Measurements from ENCODE around the gene ATP8A2. TPM values are rescaled to one million over a fixed set of nuclear protein-coding genes. Genes with fewer than 3 reads are reported as not detected.

ATP8A2 gene
- total RNA-seq, 4 donors from 2014 or later, result 0.20 to 1.1 (median 0.59) TPM

DNA sequence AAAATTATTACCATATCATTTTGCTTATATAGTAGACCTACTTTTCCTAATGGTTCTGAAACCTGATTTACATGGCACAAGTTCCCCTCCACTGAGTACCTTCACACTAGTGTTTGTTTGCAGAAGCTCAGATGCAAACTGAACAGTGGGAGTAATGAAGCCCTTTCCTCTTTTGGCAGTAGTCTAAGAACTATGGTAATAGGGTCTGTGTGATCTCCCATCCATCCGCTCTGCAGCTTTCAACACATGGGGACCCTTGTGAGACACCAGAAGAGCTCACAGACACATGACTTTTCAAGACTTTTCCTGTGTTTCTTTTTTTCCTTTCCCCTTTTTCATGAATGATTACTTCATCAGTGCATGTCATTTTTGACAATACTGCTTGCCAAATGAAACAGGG lies 336.0 kb downstream of the ATP8A2 start:
- Histone ChIP-seq H3K4me1 (no peaks in the 10 kb centered on the region), H3K27me3 (no peaks in the 10 kb centered on the region), H3K4me3 (no peak overlapping the region), H3K36me3 (no peaks in the 10 kb centered on the region), H3K9me3 (no peaks in the 10 kb centered on the region), H3K27ac (no peak overlapping the region)
- TF ChIP-seq EP300 (IDR thresholded peaks at IDR 0.05; ENCODE audit: low read depth) (no peak), POLR2A (IDR thresholded peaks at IDR 0.05) (no peak), POLR2AphosphoS5 (IDR thresholded peaks at IDR 0.05) (no peak)
- TF ChIP-seq, protein P1, sequence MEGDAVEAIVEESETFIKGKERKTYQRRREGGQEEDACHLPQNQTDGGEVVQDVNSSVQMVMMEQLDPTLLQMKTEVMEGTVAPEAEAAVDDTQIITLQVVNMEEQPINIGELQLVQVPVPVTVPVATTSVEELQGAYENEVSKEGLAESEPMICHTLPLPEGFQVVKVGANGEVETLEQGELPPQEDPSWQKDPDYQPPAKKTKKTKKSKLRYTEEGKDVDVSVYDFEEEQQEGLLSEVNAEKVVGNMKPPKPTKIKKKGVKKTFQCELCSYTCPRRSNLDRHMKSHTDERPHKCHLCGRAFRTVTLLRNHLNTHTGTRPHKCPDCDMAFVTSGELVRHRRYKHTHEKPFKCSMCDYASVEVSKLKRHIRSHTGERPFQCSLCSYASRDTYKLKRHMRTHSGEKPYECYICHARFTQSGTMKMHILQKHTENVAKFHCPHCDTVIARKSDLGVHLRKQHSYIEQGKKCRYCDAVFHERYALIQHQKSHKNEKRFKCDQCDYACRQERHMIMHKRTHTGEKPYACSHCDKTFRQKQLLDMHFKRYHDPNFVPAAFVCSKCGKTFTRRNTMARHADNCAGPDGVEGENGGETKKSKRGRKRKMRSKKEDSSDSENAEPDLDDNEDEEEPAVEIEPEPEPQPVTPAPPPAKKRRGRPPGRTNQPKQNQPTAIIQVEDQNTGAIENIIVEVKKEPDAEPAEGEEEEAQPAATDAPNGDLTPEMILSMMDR (IDR thresholded peaks at IDR 0.05), result no peak
- in situ Hi-C loops (cut with MboI; ENCODE audit: low pct_ligation_motif_present in 1 of 4, low pct_unique_long_range_greater_than_20kb in 1 of 4, low sequenced_read_pairs in 3 of 4), result no loop called here
- intact Hi-C loops (cut with DNase I; ENCODE audit: low total_unique reads), result no loop called here
- 86% methylated on average over 1 of the region's 1 CpG; no CpG with 5 or more reads in 1 of the 2 donors for WGBS, 2 donors (ENCODE audit: low coverage in 1 of 2)
- DNase-seq, result no peak

DNA sequence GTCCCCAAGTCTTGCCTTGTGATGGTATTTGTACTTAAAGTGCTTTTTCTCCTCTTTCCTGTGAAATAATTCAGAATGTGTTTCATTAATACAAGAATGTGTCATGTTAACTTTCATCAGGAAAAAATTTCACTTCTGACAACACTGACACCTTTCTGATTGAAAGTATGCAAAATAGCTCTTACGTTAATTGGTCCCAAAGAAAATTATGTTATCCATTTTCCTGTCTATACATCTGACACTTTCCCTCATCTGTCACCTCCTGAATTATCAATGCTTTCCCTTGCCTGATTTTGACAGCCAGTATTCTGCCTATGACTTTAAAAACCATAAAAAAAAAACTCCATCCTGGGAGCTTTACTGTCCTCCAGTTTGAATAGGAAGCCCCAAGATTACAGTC lies 336.5 kb downstream of the ATP8A2 start:
- Histone ChIP-seq H3K9me3 (no peaks in the 10 kb centered on the region), H3K4me1 (no peaks in the 10 kb centered on the region), H3K27ac (no peak overlapping the region), H3K4me3 (no peak overlapping the region), H3K36me3 (no peaks in the 10 kb centered on the region), H3K27me3 (no peaks in the 10 kb centered on the region)
- WGBS, 2 donors (ENCODE audit: low coverage in 1 of 2), result 57 to 81% methylated on average over 1 of the region's 1 CpG
- intact Hi-C loops (cut with DNase I; ENCODE audit: low total_unique reads) (no loop called here), in situ Hi-C loops (cut with MboI; ENCODE audit: low pct_ligation_motif_present in 1 of 4, low pct_unique_long_range_greater_than_20kb in 1 of 4, low sequenced_read_pairs in 3 of 4) (no loop called here)
- TF ChIP-seq POLR2AphosphoS5 (IDR thresholded peaks at IDR 0.05) (no peak), POLR2A (IDR thresholded peaks at IDR 0.05) (no peak), EP300 (IDR thresholded peaks at IDR 0.05; ENCODE audit: low read depth) (no peak)
- TF ChIP-seq, protein P1 (IDR thresholded peaks at IDR 0.05), result no peak
- DNase-seq, result no peak

DNA sequence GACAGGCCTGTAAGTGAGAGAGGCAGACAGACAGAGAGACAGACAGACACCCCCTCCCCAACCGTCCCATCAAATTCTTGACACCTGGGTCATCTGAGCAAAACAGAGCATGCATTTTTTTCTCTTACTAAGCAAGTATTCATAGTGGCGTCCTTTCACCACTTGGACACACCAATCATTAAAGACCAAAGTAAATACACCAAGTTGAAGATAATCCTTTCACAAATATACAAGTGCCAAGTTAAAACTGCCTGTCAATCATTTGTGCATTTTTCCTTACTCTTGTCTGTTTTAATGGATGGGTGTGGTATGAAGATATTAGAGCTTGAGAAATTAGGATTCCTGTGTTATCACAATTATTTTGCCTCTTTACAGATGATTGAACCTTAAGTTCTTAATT lies 337.3 kb downstream of the ATP8A2 start:
- Histone ChIP-seq H3K9me3 (no peaks in the 10 kb centered on the region), H3K27me3 (no peaks in the 10 kb centered on the region), H3K4me1 (no peaks in the 10 kb centered on the region), H3K36me3 (no peaks in the 10 kb centered on the region), H3K27ac (no peak overlapping the region), H3K4me3 (no peak overlapping the region)
- in situ Hi-C loops (cut with MboI; ENCODE audit: low pct_ligation_motif_present in 1 of 4, low pct_unique_long_range_greater_than_20kb in 1 of 4, low sequenced_read_pairs in 3 of 4) (no loop called here), intact Hi-C loops (cut with DNase I; ENCODE audit: low total_unique reads) (no loop called here)
- 65% methylated on average over 2 of the region's 2 CpGs; no CpG with 5 or more reads in 1 of the 2 donors for WGBS, 2 donors (ENCODE audit: low coverage in 1 of 2)
- TF ChIP-seq EP300 (IDR thresholded peaks at IDR 0.05; ENCODE audit: low read depth), result no peak
- TF ChIP-seq POLR2A (IDR thresholded peaks at IDR 0.05), result no peak
- TF ChIP-seq POLR2AphosphoS5 (IDR thresholded peaks at IDR 0.05), result no peak
- TF ChIP-seq, protein P1 (IDR thresholded peaks at IDR 0.05), result no peak
- DNase-seq, result no peak

DNA sequence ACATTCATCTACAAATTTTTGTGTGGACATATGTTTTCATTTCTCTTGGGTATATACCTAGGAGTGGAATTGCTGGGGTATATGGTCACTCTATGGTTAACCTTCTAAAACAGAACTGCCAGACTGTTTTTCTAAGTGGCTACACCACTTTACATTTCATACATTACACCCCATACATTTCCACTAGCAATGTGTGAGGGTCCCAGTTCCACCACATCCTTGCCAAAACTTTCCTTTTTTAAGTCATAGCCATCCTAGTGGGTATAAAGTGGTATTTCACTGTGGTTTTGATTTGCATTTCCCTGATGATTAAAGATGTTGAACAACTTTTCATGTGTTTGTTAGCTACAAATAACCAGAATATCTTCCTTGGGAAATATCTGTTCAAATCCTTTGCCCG lies 344.0 kb downstream of the ATP8A2 start:
- DNase-seq, result no peak
- TF ChIP-seq POLR2AphosphoS5 (IDR thresholded peaks at IDR 0.05) (no peak), EP300 (IDR thresholded peaks at IDR 0.05; ENCODE audit: low read depth) (no peak), POLR2A (IDR thresholded peaks at IDR 0.05) (no peak)
- TF ChIP-seq, protein P1 (IDR thresholded peaks at IDR 0.05), result no peak

More for the DNA sequence above, 344.0 kb downstream of the ATP8A2 start:
- intact Hi-C loops (cut with DNase I; ENCODE audit: low total_unique reads) (no loop called here), in situ Hi-C loops (cut with MboI; ENCODE audit: low pct_ligation_motif_present in 1 of 4, low pct_unique_long_range_greater_than_20kb in 1 of 4, low sequenced_read_pairs in 3 of 4) (loop anchor here in 1 of 4 donors (10.0 kb wide), 1 partner anchor 61 kb away; no protein-coding TSS in a partner anchor)
- no peaks in the 10 kb centered on the region for H3K27me3 ChIP-seq
- no peak overlapping the region for H3K4me3 ChIP-seq
- H3K4me1 ChIP-seq, result no peaks in the 10 kb centered on the region
- no peaks in the 10 kb centered on the region for H3K9me3 ChIP-seq
- no peak overlapping the region for H3K27ac ChIP-seq
- WGBS, 2 donors (ENCODE audit: low coverage in 1 of 2), result 71 to 77% methylated on average over 1 of the region's 1 CpG
- no peaks in the 10 kb centered on the region for H3K36me3 ChIP-seq

All from transverse colon (tissue), 4 donors.